NT2/D1 (cell line): ENCODE data around the gene TRAF4.

Experiments
- DNase-seq: peaks from one replicate; pipeline ENCODE4 v3.0.0-alpha.2; 2011; ENCODE audit warnings: low read depth, low spot score
- H3K27me3 ChIP-seq: 2 replicates; pipeline ENCODE4 v1.6.0; 2011; ENCODE audit warnings: mild to moderate bottlenecking; ENCODE audit not compliant: insufficient read length, insufficient read depth
- H3K36me3 ChIP-seq: 2 replicates; pipeline ENCODE4 v1.6.1; 2011; ENCODE audit warnings: mild to moderate bottlenecking, low read length, mixed read lengths; ENCODE audit not compliant: insufficient read depth, insufficient read length
- H3K4me1 ChIP-seq: 2 replicates; pipeline ENCODE4 v1.5.1; 2011; ENCODE audit not compliant: insufficient read depth, insufficient read length
- H3K4me3 ChIP-seq: 2 replicates; pipeline ENCODE4 v1.5.1; 2011; ENCODE audit warnings: low read depth; ENCODE audit not compliant: insufficient read length
- H3K9ac ChIP-seq: 2 replicates; pipeline ENCODE4 v1.6.0; 2011; ENCODE audit warnings: low read depth; ENCODE audit not compliant: insufficient read length
- H3K9me3 ChIP-seq: 2 replicates; pipeline ENCODE4 v1.5.1; 2011; ENCODE audit warnings: mild to moderate bottlenecking, low read length; ENCODE audit not compliant: insufficient read depth
- SUZ12 ChIP-seq: IDR thresholded peaks from 2 replicates; pipeline ENCODE4 v1.6.1; 2011; ENCODE audit not compliant: insufficient read length, insufficient read depth; ENCODE audit errors: extremely low read depth
- YY1 ChIP-seq: IDR thresholded peaks from 2 replicates; pipeline ENCODE4 v1.6.1; 2011; ENCODE audit not compliant: insufficient read length, insufficient read depth
- ZNF274 ChIP-seq: IDR thresholded peaks from 2 replicates; pipeline ENCODE4 v1.6.1; 2011; ENCODE audit warnings: mild to moderate bottlenecking, low read depth, low read length

The TRAF4 gene

DNA sequence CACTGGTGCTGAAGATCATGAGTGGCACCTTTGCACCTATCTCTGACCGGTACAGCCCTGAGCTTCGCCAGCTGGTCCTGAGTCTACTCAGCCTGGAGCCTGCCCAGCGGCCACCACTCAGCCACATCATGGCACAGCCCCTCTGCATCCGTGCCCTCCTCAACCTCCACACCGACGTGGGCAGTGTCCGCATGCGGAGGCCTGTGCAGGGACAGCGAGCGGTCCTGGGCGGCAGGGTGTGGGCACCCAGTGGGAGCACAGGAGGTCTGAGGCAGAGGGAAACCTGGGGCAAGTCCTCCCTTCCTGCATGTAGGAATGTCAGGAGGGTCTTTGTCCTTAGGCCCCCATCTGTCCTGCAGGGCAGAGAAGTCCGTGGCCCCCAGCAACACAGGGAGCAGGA is 6.5 kb upstream of the TRAF4 start:
- no peak overlapping the region for H3K4me3 ChIP-seq

GRCh38 chr17:28737770-28738679 is 5.8 kb upstream of the TRAF4 start:
- Histone ChIP-seq H3K36me3 (peaks cover 39% of the 10 kb centered on the region), H3K9ac (no peak overlapping the region), H3K9me3 (no peaks in the 10 kb centered on the region), H3K27me3 (no peaks in the 10 kb centered on the region), H3K4me3 (no peak overlapping the region), H3K4me1 (peaks cover 2% of the 10 kb centered on the region)
- no peak for TF ChIP-seq ZNF274
- no peak for TF ChIP-seq YY1
- TF ChIP-seq SUZ12, result no peak
- DNase-seq, result no peak

More for the DNA sequence above, 6.5 kb upstream of the TRAF4 start:
- H3K27me3 ChIP-seq, result no peaks in the 10 kb centered on the region
- no peaks in the 10 kb centered on the region for H3K9me3 ChIP-seq
- no peak overlapping the region for H3K9ac ChIP-seq
- H3K36me3 ChIP-seq, result peaks cover 39% of the 10 kb centered on the region
- no peak for DNase-seq
- TF ChIP-seq ZNF274, result no peak
- no peak for TF ChIP-seq SUZ12
- TF ChIP-seq YY1, result no peak
- H3K4me1 ChIP-seq, result peaks cover 2% of the 10 kb centered on the region

DNA sequence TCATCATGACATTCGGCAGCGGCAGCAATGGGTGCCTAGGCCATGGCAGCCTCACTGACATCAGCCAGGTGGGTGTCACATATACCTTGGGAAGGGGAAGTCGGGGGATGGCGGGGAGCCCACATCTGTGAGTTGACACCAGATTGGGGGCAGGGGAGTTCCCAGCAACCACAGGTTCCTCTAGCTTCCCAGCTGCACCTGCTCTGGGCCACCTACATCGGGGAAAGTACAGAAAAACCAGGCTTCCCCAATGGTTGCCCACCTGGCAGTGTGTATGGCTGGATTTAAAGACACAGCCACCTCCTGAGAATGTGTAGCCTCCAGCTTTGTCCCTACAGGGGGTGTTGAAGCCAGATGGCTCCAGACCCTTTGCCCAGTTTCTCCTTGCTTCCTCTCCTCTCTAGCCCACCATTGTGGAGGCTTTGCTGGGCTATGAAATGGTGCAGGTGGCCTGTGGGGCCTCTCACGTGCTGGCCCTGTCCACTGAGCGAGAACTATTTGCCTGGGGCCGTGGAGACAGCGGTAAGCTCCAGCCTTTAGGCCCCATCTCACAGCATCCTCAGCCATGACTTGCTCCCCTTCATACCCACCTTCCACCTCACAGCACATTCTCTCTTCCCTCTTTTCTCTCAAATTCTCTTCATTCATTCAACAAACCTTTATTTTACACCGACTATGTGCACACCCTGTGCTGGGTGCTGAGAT is 5.0 kb upstream of the TRAF4 start:
- Histone ChIP-seq H3K36me3 (peaks cover 37% of the 10 kb centered on the region), H3K4me3 (no peak overlapping the region), H3K4me1 (peaks cover 2% of the 10 kb centered on the region), H3K27me3 (no peaks in the 10 kb centered on the region), H3K9me3 (no peaks in the 10 kb centered on the region), H3K9ac (no peak overlapping the region)
- DNase-seq, result no peak
- no peak for TF ChIP-seq SUZ12
- no peak for TF ChIP-seq YY1
- no peak for TF ChIP-seq ZNF274

GRCh38 chr17:28740406-28741357 is 3.1 kb upstream of the TRAF4 start:
- H3K9ac ChIP-seq, result no peak overlapping the region
- H3K36me3 ChIP-seq, result peaks cover 37% of the 10 kb centered on the region
- DNase-seq, result no peak
- no peaks in the 10 kb centered on the region for H3K27me3 ChIP-seq
- H3K4me1 ChIP-seq, result peaks cover 2% of the 10 kb centered on the region
- H3K9me3 ChIP-seq, result no peaks in the 10 kb centered on the region
- TF ChIP-seq YY1 (no peak), SUZ12 (no peak), ZNF274 (no peak)
- H3K4me3 ChIP-seq, result no peak overlapping the region

DNA sequence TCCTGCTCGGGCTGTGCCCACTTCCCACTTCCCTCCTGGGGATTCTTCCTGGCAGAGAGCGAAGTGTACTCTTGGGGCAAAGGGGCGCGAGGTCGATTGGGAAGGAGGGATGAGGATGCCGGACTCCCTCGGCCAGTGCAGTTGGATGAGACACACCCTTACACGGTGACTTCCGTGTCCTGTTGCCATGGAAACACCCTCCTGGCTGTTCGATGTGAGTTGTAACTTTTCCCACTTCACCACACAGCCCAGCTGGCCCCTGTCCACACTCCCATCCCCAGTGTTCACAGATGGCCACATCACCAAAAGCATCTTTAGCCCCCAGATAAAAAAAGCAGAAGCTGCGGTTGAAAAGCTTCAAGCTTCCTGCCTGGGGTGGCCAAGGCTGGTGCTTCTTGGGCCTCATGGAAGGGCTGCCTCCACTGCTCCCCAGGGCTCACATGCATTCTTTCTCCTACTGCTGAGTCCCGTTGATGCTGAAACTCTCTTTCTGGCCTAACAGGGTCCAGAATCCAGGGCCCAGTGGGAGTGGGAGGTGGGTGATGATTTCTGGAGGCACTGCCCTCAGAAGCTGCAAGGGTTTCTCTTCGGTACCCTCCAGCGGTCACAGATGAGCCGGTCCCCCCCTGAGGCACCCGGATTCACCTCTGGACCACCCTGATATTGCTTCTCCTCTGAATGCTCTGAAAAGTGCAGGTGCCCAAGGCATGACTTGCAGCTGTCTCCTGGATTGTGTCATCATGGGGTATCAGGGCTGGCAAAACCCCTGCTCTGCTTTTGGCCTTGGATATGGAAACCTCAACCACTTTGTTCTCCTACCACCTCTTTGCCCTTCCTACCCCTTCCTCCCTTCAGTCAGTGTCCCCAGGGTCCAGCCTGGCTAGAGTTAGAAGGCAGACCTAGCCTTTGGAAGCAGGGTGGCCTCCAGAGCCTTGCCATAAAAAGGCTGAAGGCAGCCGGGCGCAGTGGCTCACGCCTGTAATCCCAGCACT is 2.2 kb upstream of the TRAF4 start:
- TF ChIP-seq SUZ12 (no peak), YY1 (no peak), ZNF274 (no peak)
- no peak for DNase-seq
- Histone ChIP-seq H3K9ac (no peak overlapping the region), H3K36me3 (peaks cover 47% of the 10 kb centered on the region), H3K27me3 (no peaks in the 10 kb centered on the region), H3K4me1 (peaks cover 10% of the 10 kb centered on the region), H3K9me3 (no peaks in the 10 kb centered on the region), H3K4me3 (no peak overlapping the region)
